ENCODE measurements around the gene LDLRAP1. TPM values are rescaled to one million over a fixed set of nuclear protein-coding genes. Genes with fewer than 3 reads are reported as not detected.

The LDLRAP1 gene
- total and polyA plus RNA-seq, 3 donors from 2014 or later = 11.7 to 19.8 (median 16.6) TPM

GRCh38 chr1:25568090-25568833 lies 24.9 kb downstream of the LDLRAP1 start:
- no peaks in the 10 kb centered on the region for H3K36me3 ChIP-seq (ENCODE audit: low read depth, missing control alignments)
- peak overlapping the region in 1 of 2 donors; percentile 41 for H3K27ac ChIP-seq
- no peak overlapping the region for H3K4me3 ChIP-seq
- H3K4me1 ChIP-seq = peaks cover 13% of the 10 kb centered on the region
- no peaks in the 10 kb centered on the region for H3K9me3 ChIP-seq
- no peaks in the 10 kb centered on the region for H3K27me3 ChIP-seq
- intact Hi-C loops (cut with DNase I; ENCODE audit: low total_unique reads) = no loop called here
- DNase-seq = peak; percentile 28
- TF ChIP-seq POLR2A (IDR thresholded peaks at IDR 0.05) = no peak
- TF ChIP-seq CTCF (IDR thresholded peaks at IDR 0.05) = no peak
- 59 to 61% methylated on average over 18 to 21 of the region's 21 CpGs for WGBS, 2 donors

- peaks cover 13% of the 10 kb centered on the region for H3K4me1 ChIP-seq
- WGBS, 2 donors = 82 to 97% methylated on average over 21 of the region's 21 CpGs
- no peak overlapping the region for H3K4me3 ChIP-seq
- H3K27me3 ChIP-seq = no peaks in the 10 kb centered on the region
- no peak overlapping the region for H3K27ac ChIP-seq
- no peaks in the 10 kb centered on the region for H3K36me3 ChIP-seq (ENCODE audit: low read depth, missing control alignments)
- no peak for DNase-seq
- H3K9me3 ChIP-seq = no peaks in the 10 kb centered on the region
- TF ChIP-seq CTCF (IDR thresholded peaks at IDR 0.05) (no peak), POLR2A (IDR thresholded peaks at IDR 0.05) (no peak)
- intact Hi-C loops (cut with DNase I; ENCODE audit: low total_unique reads) = no loop called here
These were observed 25.6 kb downstream of the LDLRAP1 start for GRCh38 chr1:25568834-25569596.

GRCh38 chr1:25569597-25570396 lies 26.4 kb downstream of the LDLRAP1 start:
- Histone ChIP-seq H3K4me1 (peaks cover 13% of the 10 kb centered on the region), H3K27me3 (no peaks in the 10 kb centered on the region), H3K4me3 (no peak overlapping the region), H3K27ac (no peak overlapping the region), H3K9me3 (no peaks in the 10 kb centered on the region), H3K36me3 (ENCODE audit: low read depth, missing control alignments) (no peaks in the 10 kb centered on the region)
- 79 to 86% methylated on average over 15 to 18 of the region's 18 CpGs for WGBS, 2 donors
- no peak for TF ChIP-seq CTCF (IDR thresholded peaks at IDR 0.05)
- TF ChIP-seq POLR2A (IDR thresholded peaks at IDR 0.05) = no peak
- intact Hi-C loops (cut with DNase I; ENCODE audit: low total_unique reads) = no loop called here
- no peak for DNase-seq

GRCh38 chr1:25570798-25571521 lies 27.6 kb downstream of the LDLRAP1 start:
- 89 to 90% methylated on average over 10 to 12 of the region's 12 CpGs for WGBS, 2 donors
- intact Hi-C loops (cut with DNase I; ENCODE audit: low total_unique reads) = no loop called here
- no peak for DNase-seq
- Histone ChIP-seq H3K36me3 (ENCODE audit: low read depth, missing control alignments) (no peaks in the 10 kb centered on the region), H3K4me1 (peaks cover 13% of the 10 kb centered on the region), H3K9me3 (no peaks in the 10 kb centered on the region), H3K27ac (no peak overlapping the region), H3K27me3 (no peaks in the 10 kb centered on the region), H3K4me3 (no peak overlapping the region)
- TF ChIP-seq POLR2A (IDR thresholded peaks at IDR 0.05) (no peak), CTCF (IDR thresholded peaks at IDR 0.05) (no peak)
